ENCODE measurements around the gene NFATC3.

NFATC3 gene

DNA sequence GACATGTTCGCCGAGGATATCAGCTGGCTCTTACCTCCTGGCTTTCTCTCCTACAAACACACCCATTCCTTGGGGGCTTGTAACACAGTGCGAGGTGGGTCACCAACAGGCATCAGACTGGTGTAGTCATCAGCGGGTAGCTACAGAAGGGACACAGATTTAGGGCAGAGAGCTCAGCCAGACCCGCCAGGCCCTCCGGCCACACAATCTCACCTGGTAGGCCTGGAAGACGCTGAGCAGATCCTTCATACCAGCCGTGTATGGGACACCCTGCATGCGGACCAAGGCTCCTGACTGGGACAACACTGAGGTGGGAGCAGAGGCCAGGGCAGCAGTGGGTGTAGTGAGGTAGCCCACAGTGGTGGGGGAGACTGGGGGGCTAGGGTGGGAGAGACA lies 145.0 kb downstream of the NFATC3 start:
- DNase-seq (ENCODE audit: low spot score): no peak

DNA sequence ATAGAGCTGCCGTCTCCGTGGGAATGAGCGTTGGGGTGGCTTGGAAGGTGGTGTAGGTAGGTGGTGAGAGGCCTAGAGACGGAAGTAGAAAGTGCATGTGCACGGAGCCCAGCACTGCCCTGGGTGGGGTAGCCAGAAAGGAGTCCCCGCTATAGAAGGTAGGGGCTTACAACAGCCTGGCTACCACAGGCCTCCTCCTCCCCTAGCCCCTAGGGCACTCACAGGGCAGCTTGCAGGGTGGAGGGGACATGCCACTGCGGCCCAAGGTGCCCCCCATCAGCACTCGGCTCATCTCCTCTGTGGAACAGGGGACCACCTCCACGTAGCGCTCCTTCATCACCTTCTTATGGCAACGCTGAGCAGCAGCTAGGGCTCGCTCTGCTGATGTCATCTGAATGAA lies 145.8 kb downstream of the NFATC3 start:
- no peak for DNase-seq (ENCODE audit: low spot score)

GRCh38 chr16:68231384-68232136 lies 146.4 kb downstream of the NFATC3 start:
- DNase-seq (ENCODE audit: low spot score): no peak

- DNase-seq (ENCODE audit: low spot score): no peak
Observed at GRCh38 chr16:68232335-68232734, 147.2 kb downstream of the NFATC3 start.

DNA sequence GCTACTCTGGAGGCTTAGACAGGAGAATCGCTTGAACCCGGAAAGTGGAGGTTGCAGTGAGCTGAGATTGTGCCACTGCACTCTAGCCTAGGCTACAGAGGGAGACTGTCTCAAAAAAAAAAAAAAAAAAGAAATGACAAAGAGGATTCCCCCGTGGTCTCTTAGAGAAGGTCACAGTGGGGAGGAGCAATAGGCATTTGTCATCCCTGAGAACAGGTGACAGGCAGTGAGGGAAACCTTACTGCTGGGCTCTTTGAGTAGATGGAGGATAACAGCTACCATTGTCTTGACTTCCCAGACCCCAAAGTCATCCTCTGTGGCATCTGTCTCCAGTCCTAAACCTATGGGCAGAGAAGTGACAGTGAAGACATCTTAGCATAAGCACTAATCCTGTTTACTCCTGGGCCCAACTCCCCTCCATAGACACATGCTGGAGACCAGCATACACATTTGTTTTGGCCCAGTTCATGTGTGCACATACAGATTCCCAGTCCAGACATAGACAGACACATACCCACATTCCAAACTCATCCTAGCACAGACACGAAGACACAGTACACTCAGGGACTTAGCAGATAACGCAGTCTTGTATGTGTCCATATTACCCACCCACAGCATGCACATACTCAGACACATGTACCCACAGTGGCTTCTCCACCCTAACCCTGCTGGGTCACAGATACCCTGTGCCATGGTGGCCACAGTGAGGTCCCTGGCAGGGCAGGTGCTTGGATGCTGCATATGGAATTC lies 148.1 kb downstream of the NFATC3 start:
- DNase-seq (ENCODE audit: low spot score): no peak

GRCh38 chr16:68233835-68234187 lies 148.6 kb downstream of the NFATC3 start:
- no peak for DNase-seq (ENCODE audit: low spot score)

DNA sequence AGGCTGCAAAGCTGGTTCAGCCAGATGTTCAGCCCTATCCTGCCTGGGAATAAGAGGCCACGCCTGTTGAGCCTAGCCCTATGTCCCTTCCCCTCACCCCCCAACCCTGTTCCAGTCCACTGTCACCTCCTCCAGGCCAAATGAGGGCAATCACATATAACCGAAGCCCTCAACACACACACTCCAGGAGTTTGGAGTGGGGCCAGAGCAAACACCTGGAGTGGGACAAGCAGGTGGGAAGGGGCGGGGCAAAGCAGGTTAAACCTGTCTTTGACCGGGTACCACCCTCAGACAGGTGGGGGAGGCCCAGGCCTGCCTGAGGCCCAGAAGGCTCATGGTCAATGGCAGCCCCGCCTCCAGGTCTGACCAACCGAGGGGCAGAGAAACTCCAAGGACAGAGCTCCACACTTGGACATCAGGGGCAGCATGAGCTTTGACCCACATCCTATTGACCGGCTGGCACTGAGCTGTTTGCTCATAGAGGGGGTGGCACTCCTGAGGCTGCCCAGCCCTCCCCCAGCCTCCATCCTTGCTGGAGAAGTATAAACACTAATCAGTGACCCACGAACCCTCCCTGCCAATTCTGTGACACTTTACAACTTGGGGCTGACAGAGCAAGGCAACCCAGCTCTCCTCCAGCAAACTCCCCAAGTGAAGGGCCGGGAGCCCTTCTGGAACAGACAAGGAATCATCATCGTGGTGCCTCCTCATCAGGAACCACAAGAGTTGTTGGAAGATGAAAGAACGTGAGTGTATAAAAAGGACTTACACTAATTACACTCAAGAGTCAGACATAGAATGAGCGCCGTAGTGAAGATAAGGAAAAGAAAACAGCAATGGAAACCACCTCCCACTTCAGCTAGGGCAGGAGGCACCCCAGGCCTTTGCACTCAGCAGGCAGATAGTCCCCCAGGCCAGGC lies 149.3 kb downstream of the NFATC3 start:
- no peak for DNase-seq (ENCODE audit: low spot score)

GRCh38 chr16:68235108-68235886 lies 150.1 kb downstream of the NFATC3 start:
- no peak for DNase-seq (ENCODE audit: low spot score)

- DNase-seq (ENCODE audit: low spot score): no peak
Observed at GRCh38 chr16:68235887-68236136, 150.6 kb downstream of the NFATC3 start, which contains the start of gene ESRP2. Gene ESRP2, minus strand, starts transcription at chr16:68236127. Its CDS starts 82 bp downstream, at chr16:68236045.

DNA sequence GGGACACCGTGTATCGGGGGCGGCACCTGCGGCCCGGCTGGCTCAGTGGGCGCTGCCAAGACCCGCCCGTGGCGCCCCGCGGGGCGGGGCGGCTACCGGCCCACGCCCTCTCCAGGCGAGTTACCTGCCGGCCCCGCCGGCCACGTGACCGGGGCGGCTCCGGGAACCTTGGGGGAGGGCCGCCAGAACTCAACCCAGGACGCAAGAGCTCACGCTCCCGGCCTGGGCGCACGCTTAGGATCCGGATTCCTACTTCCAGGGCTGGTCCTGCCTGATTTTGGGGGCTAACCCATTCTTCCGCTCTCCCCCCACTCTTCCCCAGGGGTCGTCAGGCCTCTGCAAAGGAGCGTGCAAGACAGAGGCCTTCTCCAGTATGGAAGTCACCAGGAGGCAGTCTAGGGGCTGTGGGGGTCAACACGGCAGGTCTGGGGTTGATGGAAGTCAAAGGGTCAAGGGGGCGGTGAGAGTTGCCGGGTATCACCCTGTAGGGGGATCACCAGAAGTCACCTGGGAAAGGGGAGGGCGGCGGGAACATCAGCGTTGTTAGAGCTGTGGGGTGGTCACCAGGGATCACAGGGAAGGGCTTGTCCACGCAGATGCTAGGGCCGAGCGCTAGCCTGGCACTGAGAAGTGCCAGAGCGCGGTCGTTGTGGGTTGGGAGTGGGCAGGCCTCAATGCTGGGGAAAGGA lies 151.1 kb downstream of the NFATC3 start:
- DNase-seq (ENCODE audit: low spot score): no peak

DNA sequence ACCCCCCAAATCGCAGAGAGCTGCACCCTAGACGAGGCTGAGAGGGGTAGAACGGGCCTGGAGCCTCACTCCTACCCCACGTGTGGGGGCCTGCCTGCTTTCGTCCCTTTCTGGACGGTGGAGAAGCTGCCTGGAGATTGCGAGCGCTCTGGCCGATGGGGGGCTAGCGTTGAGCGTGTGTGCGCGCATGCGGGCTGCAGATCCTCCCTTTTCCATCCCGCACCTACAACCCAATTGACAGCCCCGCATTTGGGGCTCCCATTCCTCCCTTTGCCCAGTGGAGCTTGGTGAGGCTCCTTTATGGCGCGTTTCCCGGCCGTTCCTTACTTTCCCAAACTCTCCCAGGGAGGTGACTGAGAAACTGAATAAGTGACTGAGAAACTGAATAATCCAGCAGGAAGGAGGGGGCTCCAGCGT lies 151.7 kb downstream of the NFATC3 start:
- DNase-seq (ENCODE audit: low spot score): no peak

DNA sequence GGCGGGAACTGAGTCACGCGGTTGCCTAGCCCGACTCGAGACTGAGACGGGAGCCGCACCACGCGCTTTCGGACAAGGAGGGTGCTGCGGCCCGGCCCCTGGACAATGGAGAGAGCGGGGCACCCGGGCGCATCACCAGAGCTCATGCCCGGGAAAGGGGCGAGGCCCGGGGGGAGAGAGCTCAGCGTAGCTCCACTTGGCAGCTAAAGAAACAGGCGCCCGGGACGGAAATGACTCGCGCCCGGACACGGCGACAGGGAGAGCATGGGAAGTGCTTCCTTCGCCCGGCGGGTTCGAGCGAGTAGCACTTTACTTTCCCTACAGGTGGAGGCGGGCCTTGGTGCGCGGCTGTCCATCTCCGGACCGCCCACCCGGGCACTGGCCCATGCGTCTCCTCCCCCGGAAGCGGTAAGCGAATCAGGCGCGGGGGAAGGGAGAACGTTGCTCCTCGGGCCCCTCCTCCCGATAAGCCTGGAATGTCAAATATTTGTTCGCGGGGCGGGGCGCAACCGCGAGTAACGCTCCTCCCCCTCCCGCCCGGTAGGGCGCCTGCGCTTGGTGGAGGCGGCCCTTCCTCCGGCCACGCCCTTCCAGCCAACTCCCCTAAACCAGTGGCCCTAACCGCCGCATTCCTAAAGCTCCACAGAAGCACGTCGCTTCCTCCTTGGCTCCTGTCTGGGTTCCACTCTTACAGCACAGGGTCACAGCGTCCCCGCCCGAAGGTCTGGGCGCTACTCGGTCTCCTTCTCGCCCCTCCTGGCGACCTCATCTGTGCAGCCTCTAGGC lies 152.3 kb downstream of the NFATC3 start:
- peak; percentile 94 for DNase-seq (ENCODE audit: low spot score)

DNA sequence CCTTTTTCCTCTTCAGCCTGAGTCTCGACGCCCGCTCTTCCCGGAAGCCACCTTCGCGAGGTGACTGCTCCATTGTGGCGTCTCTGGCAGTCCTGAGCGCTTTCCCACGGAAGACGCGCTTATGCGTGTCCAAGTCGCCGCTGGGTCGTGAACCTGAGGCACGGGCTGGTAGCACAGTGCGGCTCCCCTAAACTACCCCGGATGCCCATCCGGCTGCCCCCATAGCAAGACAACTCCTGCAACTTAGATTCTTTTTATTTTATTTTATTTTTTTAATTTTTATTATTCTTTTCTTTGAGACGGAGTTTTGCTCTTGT lies 152.8 kb downstream of the NFATC3 start:
- no peak for DNase-seq (ENCODE audit: low spot score)

DNA sequence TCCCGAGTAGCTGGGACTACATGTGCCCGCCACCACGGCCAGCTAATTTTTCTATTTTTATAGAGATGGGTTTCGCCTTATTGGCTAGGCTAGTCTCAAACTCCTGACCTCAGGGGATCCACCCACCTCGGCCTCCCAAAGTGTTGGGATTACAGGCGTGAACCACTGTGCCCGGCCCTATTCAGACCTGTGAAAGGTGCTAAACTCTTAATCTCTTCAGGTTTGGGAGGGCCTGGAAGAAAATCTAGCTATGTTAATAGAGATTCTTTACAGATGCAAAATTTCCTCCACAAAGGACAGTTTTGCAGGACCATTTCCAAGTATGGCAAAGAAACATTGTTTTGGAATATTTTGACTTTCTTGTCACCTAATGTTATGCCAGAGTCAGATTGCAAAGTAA lies 156.9 kb downstream of the NFATC3 start:
- DNase-seq (ENCODE audit: low spot score): no peak

- DNase-seq (ENCODE audit: low spot score): no peak
Observed at GRCh38 chr16:68242926-68243858, 158.0 kb downstream of the NFATC3 start.

DNA sequence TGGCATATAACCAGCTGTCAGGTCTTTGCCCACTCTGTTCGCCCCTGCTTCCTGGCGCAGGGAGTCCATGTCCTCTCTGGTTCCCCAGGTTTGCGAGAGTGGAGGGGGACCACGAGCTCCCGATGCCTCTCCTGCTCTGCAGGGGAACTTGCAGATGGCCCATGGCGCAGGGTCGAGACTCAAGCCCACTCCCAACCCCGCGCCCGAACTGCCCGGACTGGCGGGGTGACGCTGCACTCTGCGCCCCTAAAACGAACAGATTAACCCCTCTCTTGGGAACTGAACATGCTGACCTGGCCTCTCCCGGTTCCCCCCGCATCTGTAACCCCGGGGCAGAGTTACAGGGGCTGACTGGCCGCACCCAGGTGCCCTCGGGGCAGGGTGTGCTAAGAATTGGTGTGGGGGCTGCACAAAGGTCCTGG lies 159.3 kb downstream of the NFATC3 start:
- DNase-seq (ENCODE audit: low spot score): no peak

GRCh38 chr16:68244903-68245853 lies 160.0 kb downstream of the NFATC3 start, which contains the start of gene PLA2G15:
Gene PLA2G15, plus strand, starts transcription at chr16:68245373. Its CDS starts 54 bp downstream, at chr16:68245427.
- DNase-seq (ENCODE audit: low spot score): peak; percentile 88

- DNase-seq (ENCODE audit: low spot score): no peak
Observed at GRCh38 chr16:68246121-68246520, 161.0 kb downstream of the NFATC3 start.
